ENCODE results near the gene RERE.

GRCh38 chr1:8794605-8795004 lies 22.8 kb downstream of the RERE start:
- TF ChIP-seq CTCF (IDR thresholded peaks at IDR 0.05; ENCODE audit: poor library complexity) = no peak
- no peak for TF ChIP-seq EZH2 (IDR thresholded peaks at IDR 0.05; ENCODE audit: borderline replicate concordance)
- TF ChIP-seq EZH2phosphoT487 (IDR thresholded peaks at IDR 0.05; ENCODE audit: low read depth, severe bottlenecking, unreplicated experiment) = no peak

Measured in hepatocyte (in vitro differentiated cells).